ENCODE measurements around the gene SBNO2. TPM values are rescaled to one million over a fixed set of nuclear protein-coding genes. Genes with fewer than 3 reads are reported as not detected.

Gene SBNO2
- total RNA-seq, 1 experiment from 2014 or later = 51.8 TPM

GRCh38 chr19:1122021-1122971 is 51.8 kb downstream of the SBNO2 start:
- Histone ChIP-seq H3K4me3 (ENCODE audit: low read depth, low read length, poor library complexity, severe bottlenecking) (no peak overlapping the region), H3K36me3 (ENCODE audit: insufficient read depth, low read length, poor library complexity, severe bottlenecking) (peaks cover 42% of the 10 kb centered on the region), H3K9me3 (ENCODE audit: low read depth, low read length, poor library complexity, severe bottlenecking) (no peaks in the 10 kb centered on the region), H3K27me3 (replicated peaks; ENCODE audit: insufficient read depth, low read depth, low read length, poor library complexity) (no peaks in the 10 kb centered on the region), H3K4me1 (ENCODE audit: insufficient read depth, low read length, poor library complexity, severe bottlenecking) (peaks cover 6% of the 10 kb centered on the region), H3K27ac (ENCODE audit: low read depth, low read length, poor library complexity, severe bottlenecking) (no peak overlapping the region)
- ChIA-PET POLR2A (ENCODE audit: low non-redundant PET) (interaction anchor here (0.5 kb wide), 1 partner anchor 19 kb away, joined by 4 read pairs; no protein-coding TSS in a partner anchor), CTCF (interaction anchor here (0.8 kb wide), 1 partner anchor 9 kb away, joined by 5 read pairs; no protein-coding TSS in a partner anchor)
- intact Hi-C loops (cut with micrococcal nuclease; ENCODE audit: unreplicated experiment) = no loop called here
- TF ChIP-seq, protein P1, sequence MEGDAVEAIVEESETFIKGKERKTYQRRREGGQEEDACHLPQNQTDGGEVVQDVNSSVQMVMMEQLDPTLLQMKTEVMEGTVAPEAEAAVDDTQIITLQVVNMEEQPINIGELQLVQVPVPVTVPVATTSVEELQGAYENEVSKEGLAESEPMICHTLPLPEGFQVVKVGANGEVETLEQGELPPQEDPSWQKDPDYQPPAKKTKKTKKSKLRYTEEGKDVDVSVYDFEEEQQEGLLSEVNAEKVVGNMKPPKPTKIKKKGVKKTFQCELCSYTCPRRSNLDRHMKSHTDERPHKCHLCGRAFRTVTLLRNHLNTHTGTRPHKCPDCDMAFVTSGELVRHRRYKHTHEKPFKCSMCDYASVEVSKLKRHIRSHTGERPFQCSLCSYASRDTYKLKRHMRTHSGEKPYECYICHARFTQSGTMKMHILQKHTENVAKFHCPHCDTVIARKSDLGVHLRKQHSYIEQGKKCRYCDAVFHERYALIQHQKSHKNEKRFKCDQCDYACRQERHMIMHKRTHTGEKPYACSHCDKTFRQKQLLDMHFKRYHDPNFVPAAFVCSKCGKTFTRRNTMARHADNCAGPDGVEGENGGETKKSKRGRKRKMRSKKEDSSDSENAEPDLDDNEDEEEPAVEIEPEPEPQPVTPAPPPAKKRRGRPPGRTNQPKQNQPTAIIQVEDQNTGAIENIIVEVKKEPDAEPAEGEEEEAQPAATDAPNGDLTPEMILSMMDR (conservative IDR thresholded peaks at IDR 0.05; ENCODE audit: low read depth, low read length) = no peak
- TF ChIP-seq EZH2 (IDR thresholded peaks at IDR 0.05; ENCODE audit: borderline replicate concordance, low read depth, low read length, poor library complexity, severe bottlenecking) = no peak
- no TSS peak for BruUV-seq (replicated peaks)
- DNase-seq (ENCODE audit: low spot score) = no peak

DNA sequence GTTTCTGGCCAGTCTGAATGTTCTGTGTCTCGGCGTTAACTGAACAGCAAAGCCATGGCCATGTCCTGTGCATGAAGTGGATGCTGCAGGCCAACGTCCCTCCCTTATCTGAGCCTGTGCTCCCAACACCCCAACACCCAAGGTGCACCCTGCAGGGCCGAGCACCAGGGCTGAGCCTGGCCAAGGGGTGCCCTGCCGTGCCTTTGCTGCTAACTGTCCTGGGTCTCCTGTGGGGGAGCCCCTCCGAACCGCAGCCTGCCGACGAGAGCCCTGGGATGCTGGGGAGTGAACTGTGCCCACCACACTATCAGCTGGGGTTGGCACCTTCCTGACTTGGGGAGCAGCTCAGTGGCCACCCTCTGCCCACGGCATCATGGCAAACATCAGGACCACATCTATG is 52.7 kb downstream of the SBNO2 start:
- no peak overlapping the region for H3K27ac ChIP-seq (ENCODE audit: low read depth, low read length, poor library complexity, severe bottlenecking)

GRCh38 chr19:1119475-1120217 is 54.4 kb downstream of the SBNO2 start:
- ChIA-PET POLR2A (ENCODE audit: low non-redundant PET) (no interaction called here), CTCF (no interaction called here)
- Histone ChIP-seq H3K27ac (ENCODE audit: low read depth, low read length, poor library complexity, severe bottlenecking) (no peak overlapping the region), H3K9me3 (ENCODE audit: low read depth, low read length, poor library complexity, severe bottlenecking) (no peaks in the 10 kb centered on the region), H3K36me3 (ENCODE audit: insufficient read depth, low read length, poor library complexity, severe bottlenecking) (peaks cover 50% of the 10 kb centered on the region), H3K4me3 (ENCODE audit: low read depth, low read length, poor library complexity, severe bottlenecking) (no peak overlapping the region), H3K27me3 (replicated peaks; ENCODE audit: insufficient read depth, low read depth, low read length, poor library complexity) (no peaks in the 10 kb centered on the region), H3K4me1 (ENCODE audit: insufficient read depth, low read length, poor library complexity, severe bottlenecking) (no peaks in the 10 kb centered on the region)
- no peak for DNase-seq (ENCODE audit: low spot score)
- TF ChIP-seq, protein P1 (conservative IDR thresholded peaks at IDR 0.05; ENCODE audit: low read depth, low read length) = no peak
- no peak for TF ChIP-seq EZH2 (IDR thresholded peaks at IDR 0.05; ENCODE audit: borderline replicate concordance, low read depth, low read length, poor library complexity, severe bottlenecking)
- no TSS peak for BruUV-seq (replicated peaks)
- intact Hi-C loops (cut with micrococcal nuclease; ENCODE audit: unreplicated experiment) = no loop called here

More for the DNA sequence above, 52.7 kb downstream of the SBNO2 start:
- Histone ChIP-seq H3K36me3 (ENCODE audit: insufficient read depth, low read length, poor library complexity, severe bottlenecking) (peaks cover 48% of the 10 kb centered on the region), H3K27me3 (replicated peaks; ENCODE audit: insufficient read depth, low read depth, low read length, poor library complexity) (no peaks in the 10 kb centered on the region), H3K4me3 (ENCODE audit: low read depth, low read length, poor library complexity, severe bottlenecking) (no peak overlapping the region), H3K4me1 (ENCODE audit: insufficient read depth, low read length, poor library complexity, severe bottlenecking) (peaks cover 3% of the 10 kb centered on the region), H3K9me3 (ENCODE audit: low read depth, low read length, poor library complexity, severe bottlenecking) (no peaks in the 10 kb centered on the region)
- no peak for DNase-seq (ENCODE audit: low spot score)
- intact Hi-C loops (cut with micrococcal nuclease; ENCODE audit: unreplicated experiment) = no loop called here
- ChIA-PET CTCF (no interaction called here), POLR2A (ENCODE audit: low non-redundant PET) (no interaction called here)
- TF ChIP-seq EZH2 (IDR thresholded peaks at IDR 0.05; ENCODE audit: borderline replicate concordance, low read depth, low read length, poor library complexity, severe bottlenecking) = no peak
- TF ChIP-seq, protein P1 (conservative IDR thresholded peaks at IDR 0.05; ENCODE audit: low read depth, low read length) = no peak
- BruUV-seq (replicated peaks) = no TSS peak
